ENCODE results near the gene TNRC6A.

- no peak for TF ChIP-seq ZSCAN32 (CRISPR knock-in tag; IDR thresholded peaks at IDR 0.05)
- no peak for TF ChIP-seq PRDM10 (IDR thresholded peaks at IDR 0.05; ENCODE audit: partially characterized antibody)
- TF ChIP-seq MYC (IDR thresholded peaks at IDR 0.05; ENCODE audit: low read depth, low read length) = no peak
- TF ChIP-seq MYC (CRISPR knock-in tag; IDR thresholded peaks at IDR 0.05; ENCODE audit: borderline replicate concordance, low read depth) = no peak
- TF ChIP-seq ZNF436 (CRISPR knock-in tag; IDR thresholded peaks at IDR 0.05) = no peak
Measured at GRCh38 chr16:24745791-24746190, 16.3 kb downstream of the TNRC6A start.
